ENCODE measurements around the gene KIAA1671.

- TF ChIP-seq PLRG1 (conservative IDR thresholded peaks at IDR 0.05): no peak
- no peak for TF ChIP-seq ZNF646 (CRISPR knock-in tag; IDR thresholded peaks at IDR 0.05)
- no peak for TF ChIP-seq CTCF (CRISPR knock-in tag; IDR thresholded peaks at IDR 0.05)
- no peak for TF ChIP-seq RERE (CRISPR knock-in tag; IDR thresholded peaks at IDR 0.05; ENCODE audit: low read depth)
Measured at GRCh38 chr22:25023879-25024278, 71.4 kb downstream of the KIAA1671 start.
